GM04504 (cell line): ENCODE results near the gene TBC1D22B.

Experiments
- DNase-seq: peaks from one replicate; pipeline ENCODE4 v3.0.0-alpha.2; 2012; ENCODE audit warnings: low read depth

TBC1D22B gene

DNA sequence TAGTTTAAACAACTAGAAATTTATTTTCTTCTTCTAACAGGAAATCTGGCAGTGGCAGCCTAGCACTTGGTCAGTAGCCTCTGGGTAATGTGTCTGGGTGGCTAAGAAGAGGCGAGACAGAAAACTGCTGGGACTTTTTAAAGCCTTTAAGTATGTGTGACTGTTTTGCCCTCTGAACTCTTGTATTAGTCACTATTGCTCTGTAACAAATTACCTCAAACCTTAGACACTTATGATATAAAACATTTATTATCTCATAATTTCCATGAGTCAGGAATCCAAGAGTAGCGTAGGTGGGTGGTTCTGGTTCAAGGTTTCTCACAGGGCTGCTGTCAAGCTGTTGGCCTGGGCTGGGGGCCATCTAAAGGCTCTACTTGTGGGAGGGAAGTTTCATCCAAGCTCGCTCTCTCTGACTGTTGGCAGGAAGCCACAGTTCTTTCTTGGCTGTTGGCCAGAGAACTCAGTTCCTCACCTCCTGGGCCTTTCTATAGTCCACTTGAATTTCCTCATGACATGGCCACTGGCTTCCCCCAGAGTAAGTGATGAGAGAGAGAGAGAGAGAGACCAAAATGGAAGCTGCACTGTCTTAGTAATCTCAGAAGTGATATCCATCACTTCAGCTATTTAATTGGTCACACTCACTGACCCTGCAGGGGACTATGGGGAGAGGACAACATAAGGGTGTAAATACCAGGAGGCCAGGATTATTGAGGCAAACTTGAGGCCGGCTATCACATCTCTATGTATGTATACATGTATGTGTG lies 17.4 kb upstream of the TBC1D22B start:
- DNase-seq, result peak; percentile 89

DNA sequence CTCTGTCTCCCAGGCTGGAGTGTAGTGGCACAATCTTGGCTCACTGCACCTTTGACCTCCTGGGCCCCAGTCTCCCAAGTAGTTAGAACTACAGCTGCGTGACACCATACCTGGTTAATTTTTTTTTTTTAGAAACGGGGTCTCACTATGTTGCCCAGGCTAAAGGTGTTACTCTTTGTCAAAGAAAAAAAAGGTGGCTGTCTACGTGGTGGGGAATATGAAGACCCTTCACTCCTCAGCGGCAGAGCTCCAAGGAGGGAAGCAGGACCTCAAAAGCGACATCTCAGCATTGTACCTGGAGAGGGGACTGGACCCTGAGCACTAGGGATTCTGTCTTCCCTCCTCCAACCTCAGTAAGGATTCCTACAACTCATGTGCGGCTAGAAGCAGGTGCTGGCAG lies 16.4 kb upstream of the TBC1D22B start:
- no peak for DNase-seq

DNA sequence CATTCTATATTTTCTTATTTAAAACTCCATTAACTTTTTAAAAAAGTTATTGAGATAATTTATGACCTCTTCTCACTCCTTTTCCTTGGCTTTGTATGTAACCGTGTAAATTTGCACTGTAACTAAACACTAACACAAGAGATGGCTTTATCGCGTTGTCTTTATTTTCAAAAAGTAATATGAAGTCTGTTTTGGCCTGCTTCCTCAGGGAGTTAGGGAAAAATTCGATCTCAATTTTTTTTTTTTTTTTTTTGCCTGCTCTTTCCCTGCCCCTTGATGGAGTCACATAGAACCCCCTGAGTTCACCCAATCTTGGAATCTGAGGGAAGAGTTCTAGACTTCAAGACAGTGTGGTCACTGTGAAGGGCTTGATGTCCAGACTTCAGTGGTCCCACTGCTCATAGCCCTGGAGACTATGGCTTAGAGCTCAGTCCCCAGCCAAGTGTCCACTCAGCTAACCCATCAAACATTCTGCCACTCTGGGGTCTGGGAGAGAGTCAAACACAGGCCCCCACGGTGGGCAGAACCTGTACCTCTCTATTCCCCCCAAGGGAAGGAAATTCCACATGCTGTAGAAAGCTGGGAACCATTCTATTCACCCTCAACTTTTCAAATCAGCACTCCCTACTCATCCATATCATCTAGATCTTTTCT lies 15.7 kb upstream of the TBC1D22B start:
- DNase-seq, result no peak

DNA sequence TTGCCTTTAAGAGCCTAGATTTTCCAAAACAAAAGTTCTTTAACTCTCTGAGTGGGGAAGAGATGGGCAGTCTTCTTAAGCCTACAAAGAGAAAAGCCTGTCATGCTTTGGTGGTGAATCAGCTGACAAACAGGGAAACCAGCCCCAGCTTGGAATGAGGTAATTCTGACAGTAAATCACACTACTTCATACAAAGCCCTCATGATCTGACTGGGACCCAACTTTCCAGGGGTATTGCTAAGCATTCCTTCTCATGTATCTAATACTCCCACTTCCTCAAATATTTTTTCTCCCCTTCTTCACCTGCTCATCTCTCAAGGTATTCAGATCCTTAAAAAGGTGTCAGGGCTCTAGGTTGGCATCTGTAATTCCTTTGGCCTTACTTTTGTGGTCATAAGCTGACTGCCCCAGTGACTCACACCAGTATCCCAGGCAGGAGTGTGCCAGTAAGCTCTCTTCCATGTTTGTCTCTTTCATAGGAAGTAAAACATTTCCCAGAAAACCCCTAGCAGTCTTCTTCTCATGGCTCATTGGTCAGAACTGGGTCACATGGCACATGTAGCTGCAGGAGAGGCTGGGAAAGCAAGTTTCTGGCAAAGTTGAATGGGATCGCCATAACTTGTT lies 15.0 kb upstream of the TBC1D22B start:
- DNase-seq, result peak; percentile 94

DNA sequence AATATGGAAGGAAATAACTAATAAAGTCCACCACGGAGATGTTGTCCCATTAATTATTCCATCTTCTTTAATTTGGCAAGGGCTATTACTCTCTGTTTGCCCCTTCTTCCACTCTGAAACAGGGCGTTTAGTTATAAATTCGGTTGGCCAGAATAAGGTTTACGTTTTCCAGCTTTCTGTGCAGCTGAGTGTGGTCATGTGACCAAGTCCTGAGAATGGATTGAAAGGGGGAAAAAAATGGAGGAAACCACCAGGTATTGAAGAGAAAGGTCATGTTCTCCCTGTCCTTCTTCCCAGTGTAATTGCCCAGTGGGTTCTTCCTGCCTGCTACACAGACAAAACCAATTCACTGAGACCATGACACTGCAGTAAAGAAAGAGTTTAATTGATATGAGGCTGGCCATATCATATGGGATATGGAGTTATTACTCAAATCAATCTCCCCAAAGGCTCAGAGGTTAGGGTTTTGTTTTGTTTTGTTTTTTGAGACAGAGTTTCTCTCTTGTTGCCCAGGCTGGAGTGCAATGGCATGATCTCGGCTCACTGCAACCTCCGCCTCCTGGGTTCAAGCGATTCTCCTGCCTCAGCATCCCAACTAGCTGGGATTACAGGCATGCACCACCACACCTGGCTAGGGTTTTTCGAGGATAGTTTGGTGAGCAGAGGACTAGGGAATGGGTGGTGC lies 14.3 kb upstream of the TBC1D22B start:
- no peak for DNase-seq

DNA sequence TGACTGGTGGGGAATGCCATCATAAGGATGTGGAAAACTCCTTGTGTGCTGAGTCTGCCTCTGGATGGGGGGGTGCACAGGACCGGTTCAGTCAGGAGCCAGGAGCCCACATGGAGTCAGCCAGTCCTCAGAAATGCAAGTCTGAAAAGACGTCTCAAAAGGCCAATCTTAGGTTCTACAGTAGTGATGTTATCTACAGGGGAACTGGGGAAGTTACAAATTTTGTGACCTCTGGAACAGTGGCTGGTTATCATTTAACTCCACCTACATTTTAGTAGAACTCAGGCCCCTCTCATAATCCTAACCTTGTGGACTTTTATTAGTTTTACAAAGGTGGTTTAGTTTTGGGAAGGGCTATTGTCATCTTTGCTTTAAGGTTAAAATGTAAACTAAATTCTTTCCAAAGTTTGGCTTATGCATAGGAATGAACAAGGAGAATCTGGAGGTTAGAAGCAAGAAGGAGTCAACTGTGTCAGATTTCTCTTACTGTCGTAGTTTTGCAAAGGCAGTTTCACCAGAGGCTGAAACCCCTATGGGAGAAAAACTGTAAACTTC lies 13.7 kb upstream of the TBC1D22B start:
- no peak for DNase-seq

DNA sequence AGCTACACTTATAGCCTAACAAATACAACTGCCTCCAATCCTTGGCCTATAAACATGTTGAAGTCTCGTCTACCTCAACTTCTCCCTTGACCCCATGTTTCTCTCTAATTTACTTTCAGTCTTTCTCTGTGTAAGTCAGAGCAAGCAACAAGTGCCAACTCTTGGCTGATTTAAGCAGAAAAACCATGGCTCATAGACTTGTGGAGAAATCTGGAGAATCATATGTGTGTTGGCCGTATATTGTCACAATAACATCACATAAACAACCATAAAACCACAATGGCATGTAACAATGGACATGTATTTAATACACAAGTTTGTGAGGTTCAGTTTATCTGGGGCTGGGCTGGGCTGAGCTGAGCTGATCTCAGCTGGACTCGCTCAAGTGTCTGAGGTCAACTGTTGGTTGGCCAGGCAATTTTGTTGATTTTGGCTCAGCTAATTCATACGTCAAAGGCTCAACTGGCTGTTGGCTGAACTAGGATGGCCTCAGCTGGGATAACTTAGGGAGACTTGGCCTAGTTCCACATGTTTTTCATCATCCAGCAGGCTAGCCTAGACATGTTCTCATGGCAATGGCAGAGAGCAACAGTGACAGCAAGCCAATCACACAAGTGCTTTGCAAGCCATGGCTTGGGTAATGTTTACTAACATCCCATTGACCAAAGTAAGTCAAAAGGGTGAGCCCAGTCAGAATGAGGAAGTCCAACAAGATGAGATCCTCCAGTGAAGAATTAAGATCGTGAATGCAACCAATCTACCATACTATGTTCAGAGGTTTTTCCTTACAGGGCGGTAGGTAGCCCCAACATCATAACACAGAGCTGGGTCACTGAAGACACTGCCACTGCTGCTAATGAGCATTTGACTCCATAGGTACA lies 12.9 kb upstream of the TBC1D22B start:
- peak; percentile 100 for DNase-seq

DNA sequence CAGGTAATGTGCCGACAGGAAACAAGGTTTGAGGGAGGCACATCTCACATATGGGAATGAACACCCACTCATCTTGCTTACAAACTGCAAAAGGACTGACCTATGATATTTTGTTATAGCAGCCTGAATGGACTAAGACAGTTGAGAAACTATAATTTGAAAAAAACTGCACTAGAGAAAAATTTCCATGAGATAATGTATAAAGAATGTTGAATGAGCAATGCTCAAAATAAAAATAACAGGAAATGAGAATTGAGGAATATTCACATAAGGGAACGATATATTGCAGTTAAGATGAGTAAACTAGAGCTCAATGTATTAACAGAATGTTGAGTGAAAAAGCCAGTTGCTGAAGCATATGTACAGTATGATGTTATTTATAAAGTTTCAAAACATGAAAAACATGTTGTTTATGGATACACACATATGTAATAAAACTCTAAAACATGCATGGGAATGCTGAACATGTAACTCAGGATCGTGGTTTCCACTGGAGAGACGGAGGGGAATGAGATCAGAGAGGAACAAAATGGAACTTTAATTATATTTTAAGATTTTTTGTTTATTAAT lies 6.3 kb upstream of the TBC1D22B start:
- DNase-seq, result no peak

DNA sequence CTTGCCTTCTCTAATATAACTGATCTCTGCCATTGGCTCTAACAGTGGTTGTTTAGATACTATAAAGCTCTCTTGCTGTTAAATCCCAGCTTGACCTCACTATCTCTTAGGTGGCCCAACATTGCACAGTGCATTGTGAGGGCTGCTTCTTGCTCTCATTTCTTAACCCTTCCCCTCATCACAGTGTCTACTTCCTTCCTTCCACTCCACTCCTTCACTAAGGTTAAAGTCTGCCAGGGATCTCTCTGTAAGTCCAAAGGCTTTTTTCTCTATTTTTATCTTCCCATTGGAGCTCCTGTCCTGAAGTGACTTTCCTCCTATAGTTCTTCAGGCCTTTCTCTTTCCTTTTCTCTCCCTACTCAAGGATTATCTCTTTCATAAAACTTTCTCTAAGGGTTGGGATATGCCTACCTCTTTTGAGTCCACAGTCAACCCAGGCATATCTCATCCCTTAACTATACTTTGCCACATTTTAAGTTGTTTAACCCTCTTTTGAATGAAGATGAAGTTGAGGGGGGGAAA lies 4.0 kb upstream of the TBC1D22B start:
- DNase-seq, result no peak

DNA sequence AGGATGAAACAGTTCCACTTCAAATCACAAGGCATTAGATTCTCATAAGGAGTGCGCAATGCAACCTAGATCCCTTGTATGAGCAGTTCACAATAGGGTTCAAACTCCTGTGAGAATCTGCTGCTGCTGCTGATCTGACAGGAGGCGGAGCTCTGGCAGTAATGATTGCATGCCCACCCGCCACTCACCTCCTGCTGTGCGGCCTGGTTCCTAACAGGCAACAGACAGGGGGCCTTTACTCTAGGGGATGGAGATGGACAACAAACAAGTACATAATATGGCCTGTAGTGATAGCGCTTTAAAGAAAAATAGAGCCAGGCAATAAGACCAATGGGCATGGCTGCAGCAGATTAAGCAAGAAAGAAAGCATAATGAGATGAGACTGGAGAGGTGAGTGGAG lies 2.7 kb upstream of the TBC1D22B start:
- no peak for DNase-seq

DNA sequence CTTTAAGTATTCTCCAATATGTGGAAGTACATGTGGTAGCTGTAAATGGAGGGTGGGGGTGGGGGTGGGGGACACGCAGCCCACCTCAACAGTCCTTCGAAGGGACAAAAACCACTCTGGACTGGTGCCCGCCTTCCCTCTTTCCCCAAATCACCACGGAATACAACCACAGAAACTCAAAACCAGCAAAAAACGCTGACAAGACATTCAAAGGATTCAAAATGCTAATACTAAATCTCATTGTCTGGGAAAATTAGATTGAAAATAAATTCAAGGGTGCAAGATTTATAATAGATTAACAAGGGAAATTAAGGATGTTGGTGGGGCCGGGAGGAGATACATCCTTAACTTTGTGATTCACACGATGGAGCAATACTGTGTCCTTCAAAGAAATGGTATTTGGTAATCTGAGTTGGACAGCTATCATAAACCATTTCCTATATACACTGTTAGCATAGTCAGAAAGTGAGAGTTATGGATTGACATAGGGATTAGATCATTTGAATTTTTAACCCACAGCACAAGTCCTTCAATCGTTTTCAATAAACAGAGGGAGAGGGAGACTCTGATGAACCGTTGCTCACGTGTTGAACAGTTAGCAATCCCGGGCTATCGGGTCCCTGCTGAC lies 766 bp upstream of the TBC1D22B start:
- no peak for DNase-seq

DNA sequence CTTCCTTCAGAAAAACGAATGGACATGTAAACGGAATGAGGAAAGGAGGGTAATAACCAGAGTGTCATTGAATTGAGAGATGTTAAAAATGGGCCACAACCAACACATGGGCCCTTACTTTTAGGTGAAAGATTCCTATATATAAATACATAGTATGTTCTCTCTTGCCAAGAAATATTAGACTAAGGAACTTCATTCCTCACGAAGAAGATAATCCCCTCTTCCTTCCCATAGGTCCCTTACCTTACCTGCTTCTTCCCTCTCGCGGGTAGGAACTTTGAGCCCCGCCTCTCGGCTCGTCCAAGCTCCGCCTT lies 295 bp upstream of the TBC1D22B start:
- DNase-seq, result no peak

DNA sequence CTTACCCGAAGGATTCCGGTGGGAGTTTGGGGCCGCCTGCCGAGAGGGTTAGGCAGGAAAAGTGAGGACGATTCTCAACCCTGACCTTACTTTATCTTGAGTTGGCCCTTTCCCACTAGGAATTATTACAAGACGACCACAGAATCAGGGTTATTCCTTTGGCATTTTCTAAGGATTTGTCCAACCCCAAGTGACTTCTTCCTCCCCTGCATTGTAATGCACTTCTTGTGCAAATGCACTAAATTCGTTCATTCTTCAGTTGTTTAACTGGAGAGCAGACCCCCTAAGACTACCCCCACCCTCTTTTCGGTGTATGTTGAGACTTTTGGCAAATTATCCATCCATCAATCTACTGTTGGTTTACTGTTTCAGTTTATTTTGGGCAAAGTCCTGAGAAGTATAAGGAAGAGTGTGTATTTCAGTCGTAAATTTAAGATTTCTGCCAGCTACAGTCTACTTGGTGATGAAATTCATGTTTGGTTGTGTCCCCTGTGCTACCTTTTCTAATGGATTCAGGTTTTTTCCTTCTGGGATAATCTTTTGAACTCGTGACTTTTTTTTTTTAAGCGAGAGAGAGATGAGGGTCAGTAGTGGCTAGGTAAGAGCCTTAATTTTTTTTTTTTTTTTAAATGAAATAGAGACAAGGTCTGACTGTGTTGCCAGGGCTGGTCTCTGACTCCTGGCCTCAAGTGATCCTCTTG lies 983 bp downstream of the TBC1D22B start:
- no peak for DNase-seq

DNA sequence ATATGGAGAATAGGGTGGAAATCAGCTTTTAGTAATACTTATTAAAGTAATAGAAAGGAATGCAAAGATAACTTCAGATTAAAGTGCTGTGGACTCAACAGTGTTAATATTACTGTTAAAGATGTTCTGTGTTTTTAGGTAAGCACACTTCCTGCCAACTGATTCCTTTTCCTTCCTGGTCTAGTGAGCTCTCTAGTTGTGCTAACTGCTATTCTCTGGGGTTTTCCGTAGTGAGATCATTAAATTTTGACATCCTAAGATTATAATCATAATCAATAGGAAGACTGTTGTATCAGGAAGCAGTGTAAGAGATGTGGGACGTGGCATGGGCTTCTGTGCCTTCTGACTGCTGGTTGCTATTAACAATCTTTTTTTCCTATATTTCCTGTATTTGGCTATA lies 1.6 kb downstream of the TBC1D22B start:
- no peak for DNase-seq

DNA sequence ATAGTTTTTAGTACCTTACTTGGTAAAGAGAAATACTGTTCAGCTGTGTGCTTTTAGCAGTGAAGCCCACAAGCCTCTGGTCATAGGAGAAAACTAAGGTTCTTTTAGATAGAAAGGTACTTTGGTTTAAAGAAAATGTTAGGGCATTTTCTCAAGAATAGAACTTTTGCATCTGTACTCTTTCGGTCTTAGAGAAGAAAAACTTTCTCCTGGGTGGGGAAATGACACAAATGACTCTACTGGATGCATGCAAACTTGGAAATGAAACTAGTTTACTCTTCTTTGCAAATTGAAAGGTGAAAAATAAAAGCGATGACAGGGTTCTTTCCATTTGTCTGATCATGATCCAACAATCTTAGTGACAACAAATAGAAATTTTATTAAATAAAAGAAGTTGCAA lies 2.5 kb downstream of the TBC1D22B start:
- no peak for DNase-seq

DNA sequence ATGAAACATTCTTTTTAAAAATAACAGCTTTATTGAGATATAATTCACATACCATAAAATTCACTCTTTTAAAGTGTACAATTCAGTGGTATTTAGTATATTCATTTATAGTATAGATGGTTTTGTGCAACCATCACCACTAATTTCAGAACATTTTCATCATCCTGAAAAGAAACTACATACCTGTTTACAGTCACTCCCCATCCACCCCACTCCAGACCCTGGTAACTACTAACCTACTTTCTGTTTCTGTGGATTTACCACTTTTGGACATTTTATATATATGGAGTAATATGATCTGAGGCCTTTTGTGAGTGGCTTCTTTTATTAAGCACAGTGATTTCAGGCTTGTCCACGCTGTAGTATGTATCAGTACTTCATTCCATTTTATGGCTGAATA lies 2.9 kb downstream of the TBC1D22B start:
- DNase-seq, result no peak

DNA sequence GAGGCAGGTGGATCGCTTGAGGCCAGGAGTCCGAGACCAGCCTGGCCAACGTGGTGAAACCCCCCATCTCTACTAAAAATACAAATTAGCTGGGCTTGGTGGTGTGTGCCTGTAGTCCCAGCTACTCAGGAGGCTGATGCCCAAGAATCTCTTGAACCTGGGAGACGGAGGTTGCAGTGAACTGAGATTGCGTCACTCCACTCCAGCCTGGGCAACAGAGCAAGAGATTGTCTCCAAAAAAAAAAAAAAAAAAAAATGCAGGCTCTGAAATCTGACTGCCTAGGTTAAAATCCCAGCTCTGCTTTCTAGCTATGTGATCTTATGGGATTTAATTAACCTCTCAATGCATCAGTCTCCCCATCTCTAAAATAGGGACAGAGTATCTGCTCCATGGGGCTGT lies 3.6 kb downstream of the TBC1D22B start:
- DNase-seq, result no peak

DNA sequence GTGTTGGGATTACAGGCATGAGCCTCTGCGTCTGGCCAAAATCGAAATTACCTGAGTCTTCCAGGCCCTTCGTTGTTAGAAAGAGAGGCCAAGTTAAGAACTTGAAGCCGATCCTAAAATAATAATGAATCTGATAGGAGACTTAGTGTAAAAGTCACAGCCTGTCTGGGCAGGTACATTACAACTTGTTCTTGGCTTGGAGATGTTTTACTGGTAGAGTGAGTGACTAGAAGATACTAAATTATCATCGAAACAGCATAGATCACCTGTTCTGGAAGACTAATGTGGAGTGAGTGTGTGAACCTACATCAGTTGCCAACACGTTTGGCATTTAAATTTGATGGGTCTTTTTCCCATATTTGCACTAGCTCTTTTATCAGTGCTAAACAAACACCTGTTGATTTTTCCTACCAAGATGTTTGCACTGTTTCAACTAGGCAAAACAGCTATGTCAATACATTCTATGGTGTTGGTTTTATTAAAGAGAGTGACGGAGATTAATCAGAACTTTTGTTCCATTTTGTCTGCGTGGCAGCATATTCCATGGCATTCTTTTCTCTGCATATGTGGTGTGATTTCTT lies 5.0 kb downstream of the TBC1D22B start:
- no peak for DNase-seq

DNA sequence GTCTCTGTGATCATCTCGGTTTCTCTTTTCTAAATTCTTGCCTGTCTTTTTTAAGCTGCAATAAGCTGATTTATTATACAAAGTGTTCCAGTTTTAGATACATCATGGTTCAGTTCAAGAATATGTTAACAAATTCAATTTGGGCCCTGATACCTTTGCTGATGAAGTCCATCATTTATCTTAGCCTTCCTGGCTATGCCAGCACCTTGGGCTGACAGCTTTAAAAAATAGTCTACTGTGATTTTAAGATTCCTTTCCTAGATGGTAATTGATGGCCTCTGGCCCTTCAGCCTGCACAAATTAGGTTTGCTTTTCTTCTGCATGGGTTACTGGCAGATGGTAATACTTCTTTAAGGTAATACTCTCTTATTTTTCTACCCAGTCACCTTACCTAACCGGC lies 7.4 kb downstream of the TBC1D22B start:
- no peak for DNase-seq

DNA sequence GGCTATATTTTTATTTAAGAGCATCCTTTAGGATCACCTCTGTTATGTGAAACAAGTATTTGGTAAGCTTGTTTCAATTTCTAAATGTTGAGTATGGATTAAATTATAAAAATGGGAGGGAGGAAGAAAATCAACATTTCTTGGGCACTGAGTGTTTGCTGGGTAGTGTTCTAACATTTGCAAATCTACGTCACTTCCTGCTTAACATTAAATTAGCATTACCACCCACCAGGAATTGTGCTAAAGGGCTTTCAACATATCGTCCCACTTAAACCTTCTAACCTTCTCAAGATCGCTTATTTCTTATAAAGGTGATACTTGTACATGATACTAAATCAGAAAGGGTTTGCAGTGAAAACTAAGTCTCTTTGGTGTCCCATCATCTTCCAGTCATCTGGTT lies 8.3 kb downstream of the TBC1D22B start:
- no peak for DNase-seq
